Activated CD4-positive, alpha-beta memory T cell treated with anti-CD3 and anti-CD28 coated beads for 36 hours (primary cell): Measurements from ENCODE around the gene RHOXF1. TPM values are rescaled to one million over a fixed set of nuclear protein-coding genes. Genes with fewer than 3 reads are reported as not detected.
"Not testable (repeated sequence)": the region's sequence is repeated elsewhere in the genome, so short reads cannot be mapped to it uniquely, and the experiment has no call there.

Source experiments
- CTCF ChIA-PET: fragments of 350-600 bp; sonication (Branson Sonifier 250); formaldehyde crosslinking; loops from one replicate; lab custom pipeline; 2021; ENCODE audit warnings: antibody characterized with exemption, inconsistent platforms; lab: Charles Lee
- POLR2A ChIA-PET: fragments of 350-600 bp; sonication (Branson Sonifier 250); formaldehyde crosslinking; loops from one replicate; lab custom pipeline; 2021; ENCODE audit warnings: antibody characterized with exemption; lab: Charles Lee
- DNase-seq: peaks from one replicate; pipeline ENCODE4 v3.0.0-alpha.2; 2020
- H3K27ac Mint-ChIP-seq: one replicate; pipeline ENCODE4 v1.8.0; 2021; ENCODE audit warnings: mixed read lengths
- H3K27me3 Mint-ChIP-seq: one replicate; pipeline ENCODE4 v1.8.0; 2021; ENCODE audit warnings: mixed read lengths
- H3K36me3 Mint-ChIP-seq: one replicate; pipeline ENCODE4 v1.8.0; 2021; ENCODE audit warnings: mixed read lengths
- H3K4me1 Mint-ChIP-seq: one replicate; pipeline ENCODE4 v1.8.0; 2021; ENCODE audit warnings: low read depth, mixed read lengths
- H3K4me3 Mint-ChIP-seq: one replicate; pipeline ENCODE4 v1.8.0; 2021; ENCODE audit warnings: mild to moderate bottlenecking, mixed read lengths
- H3K9me3 Mint-ChIP-seq: one replicate; pipeline ENCODE4 v1.8.0; 2021; ENCODE audit warnings: mixed read lengths
- intact Hi-C: fragments of 100-400 bp; cut with micrococcal nuclease; formaldehyde crosslinking; loops from one replicate; pipeline ENCODE4 v1.15.1; 2023
- total RNA-seq, 2 experiments: library from RNA; stranded (reverse); gene quantifications; one replicate each; pipeline ENCODE4 v1.2.3, GENCODE V29; 2021

The RHOXF1 gene, protein sequence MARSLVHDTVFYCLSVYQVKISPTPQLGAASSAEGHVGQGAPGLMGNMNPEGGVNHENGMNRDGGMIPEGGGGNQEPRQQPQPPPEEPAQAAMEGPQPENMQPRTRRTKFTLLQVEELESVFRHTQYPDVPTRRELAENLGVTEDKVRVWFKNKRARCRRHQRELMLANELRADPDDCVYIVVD
- total RNA-seq: not detected

DNA sequence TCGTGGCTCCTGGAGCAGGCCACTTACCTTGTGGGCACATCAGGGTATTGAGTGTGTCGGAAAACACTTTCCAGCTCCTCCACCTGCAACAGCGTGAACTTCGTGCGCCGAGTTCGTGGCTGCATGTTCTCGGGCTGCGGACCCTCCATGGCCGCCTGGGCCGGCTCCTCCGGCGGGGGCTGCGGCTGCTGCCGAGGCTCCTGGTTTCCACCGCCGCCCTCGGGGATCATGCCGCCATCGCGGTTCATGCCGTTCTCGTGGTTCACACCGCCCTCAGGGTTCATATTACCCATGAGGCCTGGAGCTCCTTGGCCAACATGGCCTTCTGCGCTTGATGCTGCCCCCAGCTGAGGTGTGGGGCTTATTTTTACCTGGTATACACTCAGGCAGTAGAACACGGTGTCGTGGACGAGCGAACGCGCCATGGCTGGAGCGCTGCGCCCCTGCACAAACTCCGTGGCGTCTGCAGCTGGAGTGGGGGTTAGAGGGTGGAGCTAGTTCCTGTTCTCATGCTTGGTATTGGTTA, at the start of gene RHOXF1:
RHOXF1 (minus strand) TSS at position 476 of the 526 bp plus-strand sequence; CDS start at position 425, 51 bp downstream.
- no peaks in the 10 kb centered on the region for H3K36me3 Mint-ChIP-seq
- H3K9me3 Mint-ChIP-seq: no peaks in the 10 kb centered on the region
- POLR2A ChIA-PET: no interaction called here
- no peak within 1 kb of the TSS for H3K27ac Mint-ChIP-seq
- no peak within 1 kb of the TSS for H3K4me3 Mint-ChIP-seq
- H3K4me1 Mint-ChIP-seq: no peaks in the 10 kb centered on the region
- no peaks in the 10 kb centered on the region for H3K27me3 Mint-ChIP-seq
- intact Hi-C loops: no loop called here
- no peak for DNase-seq
- CTCF ChIA-PET: no interaction called here

DNA sequence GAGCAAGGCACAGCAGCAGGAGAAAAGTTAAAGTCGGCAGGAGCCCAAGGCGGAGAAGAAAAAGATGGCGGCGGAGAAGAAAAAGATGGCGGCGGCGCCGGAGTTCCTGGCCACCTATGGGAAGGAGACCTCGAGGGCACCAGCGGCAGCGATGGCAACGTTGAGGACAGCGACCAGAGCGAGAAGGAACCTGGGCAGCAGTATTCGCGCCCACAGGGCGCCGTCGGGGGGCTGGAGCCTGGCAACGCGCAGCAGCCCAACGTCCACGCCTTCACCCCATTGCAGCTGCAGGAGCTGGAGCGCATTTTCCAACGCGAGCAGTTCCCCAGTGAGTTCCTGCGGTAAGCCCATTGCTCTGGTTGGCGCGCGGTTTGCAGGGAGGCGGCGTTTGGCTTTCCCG, 43.4 kb upstream of the RHOXF1 start:
- H3K27me3 Mint-ChIP-seq, intact Hi-C loops, CTCF ChIA-PET, POLR2A ChIA-PET, H3K36me3 Mint-ChIP-seq, DNase-seq, H3K27ac Mint-ChIP-seq, H3K4me3 Mint-ChIP-seq, H3K4me1 Mint-ChIP-seq, H3K9me3 Mint-ChIP-seq: not testable (repeated sequence)

DNA sequence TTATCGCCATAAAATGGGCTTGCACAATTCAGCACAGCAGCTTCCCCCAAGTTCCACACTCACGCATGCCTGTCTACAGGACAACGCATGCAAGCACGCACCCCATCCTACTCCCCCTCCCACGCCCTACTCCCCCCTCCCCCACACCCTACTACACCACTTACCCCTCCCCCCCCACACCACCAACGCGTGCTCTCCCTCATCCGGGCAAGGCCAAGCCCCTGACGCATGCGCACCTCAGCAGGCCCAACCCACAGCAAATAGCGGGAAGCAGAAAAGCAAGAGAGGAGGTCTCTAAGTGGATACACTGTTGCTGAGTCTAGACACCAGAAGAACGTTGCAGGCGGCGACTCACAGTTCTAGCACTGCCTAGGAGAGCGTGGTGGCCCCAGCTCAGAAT, 42.6 kb upstream of the RHOXF1 start, which contains the start of gene RHOXF2:
RHOXF2 (plus strand) TSS at position 301 of the 400 bp plus-strand sequence. CDS start 138 bp downstream, outside the sequence.
- H3K4me1 Mint-ChIP-seq, intact Hi-C loops, H3K9me3 Mint-ChIP-seq, CTCF ChIA-PET, H3K36me3 Mint-ChIP-seq, POLR2A ChIA-PET, H3K4me3 Mint-ChIP-seq, H3K27me3 Mint-ChIP-seq, H3K27ac Mint-ChIP-seq, DNase-seq: not testable (repeated sequence)

DNA sequence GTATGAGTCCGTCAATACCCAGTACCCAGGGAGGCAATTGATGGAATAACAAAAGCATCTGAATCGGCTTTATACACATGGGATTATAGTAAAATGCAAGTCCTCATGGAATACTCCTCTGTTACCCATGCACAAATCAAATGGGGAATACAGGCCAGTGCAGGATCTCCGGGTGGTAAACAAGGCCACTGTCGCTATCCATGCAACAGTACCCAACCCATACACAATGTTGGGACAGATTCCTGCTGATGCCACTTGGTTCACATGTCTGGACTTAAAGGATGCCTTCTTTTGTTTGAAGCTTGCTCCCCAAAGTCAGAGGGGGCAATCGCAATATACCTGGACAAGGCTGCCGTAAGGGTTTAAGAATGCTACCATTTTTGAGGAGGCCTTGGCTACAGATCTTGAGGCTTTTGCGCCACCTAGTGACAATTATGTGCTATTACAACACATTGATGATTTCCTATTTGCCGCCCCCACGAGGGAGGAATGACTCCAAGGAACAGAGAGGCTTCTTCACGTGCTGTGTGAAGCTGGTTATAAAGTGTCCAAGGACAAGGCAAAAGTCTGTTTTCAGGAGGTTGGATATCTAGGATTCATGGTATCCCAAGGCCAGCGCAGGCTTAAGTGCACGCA, 34.5 kb upstream of the RHOXF1 start:
- H3K9me3 Mint-ChIP-seq, H3K36me3 Mint-ChIP-seq, POLR2A ChIA-PET, H3K4me3 Mint-ChIP-seq, H3K27ac Mint-ChIP-seq, intact Hi-C loops, CTCF ChIA-PET, DNase-seq, H3K27me3 Mint-ChIP-seq: not testable (repeated sequence)
- peaks cover 15% of the 10 kb centered on the region for H3K4me1 Mint-ChIP-seq

DNA sequence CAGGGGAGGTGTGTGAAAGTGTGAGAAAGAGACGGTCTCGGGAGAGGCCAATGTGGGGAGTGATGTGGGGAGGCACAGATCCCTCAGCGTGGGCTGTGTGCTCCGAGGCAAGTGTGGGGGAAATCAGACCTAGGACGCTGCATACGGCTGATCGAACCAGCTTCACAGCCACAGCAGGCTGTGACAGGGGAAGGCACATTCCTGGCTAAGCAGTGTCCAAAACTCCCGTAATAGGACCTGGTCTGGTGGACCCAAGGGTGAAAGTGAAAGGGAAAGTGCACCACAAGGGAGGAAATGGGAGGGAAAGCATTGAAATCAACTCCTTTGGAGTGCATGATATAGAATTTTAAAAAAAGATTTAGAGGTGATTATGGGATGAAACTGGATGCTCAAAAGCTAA, 31.8 kb upstream of the RHOXF1 start:
- no peak for DNase-seq
- POLR2A ChIA-PET: no interaction called here
- H3K27me3 Mint-ChIP-seq: no peaks in the 10 kb centered on the region
- H3K27ac Mint-ChIP-seq: no peak overlapping the region
- CTCF ChIA-PET: interaction anchor here (1.0 kb wide), 1 partner anchor 46 kb away, joined by 3 read pairs; no protein-coding TSS in a partner anchor
- no peak overlapping the region for H3K4me3 Mint-ChIP-seq
- H3K9me3 Mint-ChIP-seq: peaks cover 5% of the 10 kb centered on the region
- intact Hi-C loops: no loop called here
- H3K36me3 Mint-ChIP-seq: peaks cover 1% of the 10 kb centered on the region
- H3K4me1 Mint-ChIP-seq: peaks cover 31% of the 10 kb centered on the region

DNA sequence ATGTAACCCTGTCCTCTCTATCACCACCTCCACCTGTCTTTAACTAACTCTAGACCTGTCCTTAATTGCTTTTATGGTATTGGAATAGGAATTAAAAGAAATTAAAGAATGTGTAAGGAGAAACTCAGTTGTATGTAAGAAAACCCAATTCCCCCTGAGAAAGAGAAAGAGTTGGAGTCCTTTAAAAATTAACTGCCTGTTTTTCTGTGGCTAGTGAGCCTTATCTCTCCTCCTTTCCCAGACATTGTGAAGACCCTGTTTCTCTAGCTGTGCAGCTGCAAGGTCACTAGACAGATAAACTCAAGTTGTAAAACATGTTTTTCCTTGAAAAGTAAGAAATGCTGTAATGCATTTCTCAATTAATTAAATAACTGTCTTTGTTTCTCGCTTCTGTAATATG, 30.6 kb upstream of the RHOXF1 start:
- H3K27ac Mint-ChIP-seq, H3K9me3 Mint-ChIP-seq, CTCF ChIA-PET, POLR2A ChIA-PET, DNase-seq, intact Hi-C loops, H3K4me3 Mint-ChIP-seq, H3K36me3 Mint-ChIP-seq, H3K27me3 Mint-ChIP-seq: not testable (repeated sequence)
- H3K4me1 Mint-ChIP-seq: peaks cover 32% of the 10 kb centered on the region

DNA sequence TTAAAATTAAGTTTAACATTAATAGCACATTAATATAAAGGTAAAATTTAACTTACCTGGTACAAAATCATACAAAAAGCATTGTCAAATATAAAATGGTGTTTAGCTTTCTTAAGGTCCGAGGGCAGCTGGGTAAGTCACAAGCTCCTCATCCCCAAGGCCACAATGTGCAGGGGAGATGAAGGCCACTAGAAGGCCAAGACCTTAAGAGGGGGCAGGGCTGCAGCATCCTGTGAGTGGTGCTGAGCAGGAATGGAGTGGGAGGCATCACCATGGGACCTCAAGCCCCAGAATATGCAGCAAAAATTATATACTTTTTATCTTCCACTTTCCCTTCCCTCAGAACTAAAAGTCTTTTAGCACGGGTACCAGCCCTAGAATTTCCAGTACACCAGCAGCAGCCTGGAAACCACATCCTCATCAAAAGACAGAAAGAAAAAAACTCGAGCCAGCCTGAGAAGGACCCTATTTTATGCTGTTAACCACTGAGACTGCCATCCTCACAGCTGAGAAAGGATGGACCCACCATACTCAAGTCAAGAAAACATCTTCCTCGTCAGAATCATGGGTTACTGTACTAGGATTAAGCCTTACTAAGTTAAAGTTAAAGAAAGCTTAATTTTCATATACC, 29.7 kb upstream of the RHOXF1 start:
- Mint-ChIP-seq H3K36me3 (peaks cover 1% of the 10 kb centered on the region), H3K4me3 (no peak overlapping the region), H3K4me1 (peaks cover 40% of the 10 kb centered on the region), H3K9me3 (peaks cover 5% of the 10 kb centered on the region), H3K27ac (no peak overlapping the region), H3K27me3 (no peaks in the 10 kb centered on the region)
- DNase-seq: peak; percentile 9
- ChIA-PET POLR2A (no interaction called here), CTCF (no interaction called here)
- intact Hi-C loops: no loop called here

DNA sequence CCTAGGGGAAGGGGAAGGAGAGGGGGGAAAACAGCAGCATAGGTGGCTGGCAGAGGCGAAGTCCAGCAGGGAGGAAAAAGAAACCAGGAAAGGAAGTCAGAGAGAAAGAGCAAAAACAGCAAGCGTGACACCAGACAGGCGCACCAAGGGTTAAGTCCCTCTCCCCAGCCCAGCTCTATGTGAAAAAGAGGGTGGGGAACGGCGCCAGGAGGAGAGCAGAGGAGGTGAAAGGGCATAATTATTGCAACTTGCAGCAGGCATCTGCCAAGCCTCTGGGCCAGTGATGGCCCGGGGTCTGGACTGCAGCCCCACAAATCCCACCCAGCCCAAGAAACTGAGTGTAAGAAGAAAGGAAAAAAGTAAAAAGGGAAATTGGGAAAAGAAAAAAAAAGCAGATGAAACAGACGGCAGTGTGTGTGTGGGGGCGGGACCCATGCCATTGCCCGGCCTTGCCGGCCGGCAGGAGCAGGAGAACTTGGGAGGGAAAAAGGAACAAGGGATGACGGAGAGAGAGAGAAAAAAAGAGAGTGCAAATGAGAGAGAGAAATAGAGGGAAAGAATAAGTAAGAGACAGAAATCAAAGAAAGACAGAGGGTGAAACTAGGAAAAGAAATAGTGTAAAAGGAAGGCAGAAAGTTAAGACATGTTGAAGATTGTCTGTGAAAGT, 28.6 kb upstream of the RHOXF1 start:
- peaks cover 1% of the 10 kb centered on the region for H3K36me3 Mint-ChIP-seq
- peaks cover 5% of the 10 kb centered on the region for H3K9me3 Mint-ChIP-seq
- no peaks in the 10 kb centered on the region for H3K27me3 Mint-ChIP-seq
- H3K4me1 Mint-ChIP-seq: peaks cover 40% of the 10 kb centered on the region
- no peak overlapping the region for H3K27ac Mint-ChIP-seq
- intact Hi-C loops: no loop called here
- ChIA-PET POLR2A (no interaction called here), CTCF (no interaction called here)
- DNase-seq: peak; percentile 10
- H3K4me3 Mint-ChIP-seq: no peak overlapping the region

DNA sequence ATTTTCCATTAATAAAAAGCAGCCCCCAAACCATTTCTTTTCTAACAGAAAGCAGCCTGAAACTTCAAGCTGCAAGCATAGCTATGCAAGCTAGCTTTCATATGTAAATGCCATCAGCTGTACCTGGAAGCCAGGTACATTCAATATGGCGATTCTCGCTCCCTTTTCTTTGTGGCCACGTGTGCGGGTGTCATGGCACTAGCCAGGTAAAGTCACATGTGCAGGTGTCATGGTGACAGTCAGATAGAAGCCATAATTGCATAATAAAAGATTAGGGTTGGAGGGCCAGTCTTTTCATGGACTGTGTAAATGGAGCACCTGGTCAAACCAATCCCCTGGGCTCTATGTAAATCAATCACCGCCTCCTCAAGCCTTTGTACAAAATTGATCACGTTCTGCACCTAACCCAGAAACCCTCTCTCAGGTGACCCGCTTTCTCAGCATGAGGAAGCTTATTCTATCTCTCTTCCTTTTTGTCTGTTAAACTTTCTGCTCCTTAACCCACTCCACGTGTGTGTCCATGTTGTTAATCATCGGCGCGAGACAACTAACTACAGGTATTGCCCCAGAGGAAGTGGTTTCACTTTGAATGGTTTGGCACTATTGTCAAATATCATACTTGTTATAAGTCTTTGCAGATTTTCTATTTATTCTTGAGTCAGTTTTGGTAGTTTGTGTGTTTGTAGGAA, 24.7 kb upstream of the RHOXF1 start:
- no peak for DNase-seq
- H3K4me3 Mint-ChIP-seq: no peak overlapping the region
- POLR2A ChIA-PET: no interaction called here
- H3K27me3 Mint-ChIP-seq: no peaks in the 10 kb centered on the region
- no peaks in the 10 kb centered on the region for H3K9me3 Mint-ChIP-seq
- H3K27ac Mint-ChIP-seq: no peak overlapping the region
- peaks cover 27% of the 10 kb centered on the region for H3K4me1 Mint-ChIP-seq
- H3K36me3 Mint-ChIP-seq: no peaks in the 10 kb centered on the region
- CTCF ChIA-PET: no interaction called here
- intact Hi-C loops: no loop called here

DNA sequence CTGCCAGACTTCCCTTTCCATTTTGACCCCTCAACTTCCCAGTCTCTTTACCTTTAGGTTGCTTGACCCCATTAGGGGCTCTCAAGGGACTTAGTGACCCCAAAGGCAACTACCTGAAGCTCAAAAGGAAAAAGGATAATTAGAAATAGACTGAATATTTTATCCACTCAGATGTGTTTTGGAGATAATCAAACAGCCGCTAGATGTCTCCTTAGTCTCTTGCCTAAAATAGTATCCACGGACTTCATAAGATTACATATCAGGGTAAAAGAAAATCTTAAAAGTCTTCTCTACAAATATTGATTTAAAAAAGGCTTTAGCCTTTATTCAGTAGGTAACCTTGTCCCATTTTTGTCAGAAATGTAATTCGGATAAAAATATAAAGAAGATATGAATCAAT, 21.7 kb upstream of the RHOXF1 start:
- Mint-ChIP-seq H3K27ac (no peak overlapping the region), H3K4me3 (no peak overlapping the region)
- intact Hi-C loops: no loop called here

DNA sequence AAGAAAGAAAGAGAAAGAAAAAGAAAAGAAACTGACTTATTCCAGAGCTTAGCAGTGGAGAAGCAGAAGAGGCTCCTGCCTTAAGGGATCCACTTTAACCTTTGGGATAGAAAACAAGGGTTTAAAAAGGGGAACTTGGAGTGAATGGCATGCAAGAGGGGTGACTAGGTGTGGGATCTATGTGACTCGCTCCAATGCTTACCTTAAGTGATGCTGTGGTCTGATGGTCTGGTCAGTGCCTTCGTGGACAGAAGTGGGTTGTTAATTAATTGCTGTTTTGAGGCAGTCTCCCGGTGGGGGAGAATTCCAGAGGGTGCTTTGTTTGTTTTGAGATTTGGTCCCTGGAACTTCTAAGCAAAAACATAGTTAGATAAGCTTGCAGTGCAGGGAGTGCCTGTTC, 21.1 kb upstream of the RHOXF1 start:
- ChIA-PET CTCF (no interaction called here), POLR2A (no interaction called here)
- no peak overlapping the region for H3K27ac Mint-ChIP-seq
- DNase-seq: no peak
- peaks cover 9% of the 10 kb centered on the region for H3K4me1 Mint-ChIP-seq
- no peak overlapping the region for H3K4me3 Mint-ChIP-seq
- no peaks in the 10 kb centered on the region for H3K36me3 Mint-ChIP-seq
- H3K9me3 Mint-ChIP-seq: no peaks in the 10 kb centered on the region
- intact Hi-C loops: no loop called here
- H3K27me3 Mint-ChIP-seq: no peaks in the 10 kb centered on the region

More for the DNA sequence above, 21.7 kb upstream of the RHOXF1 start:
- Mint-ChIP-seq H3K27me3 (no peaks in the 10 kb centered on the region), H3K36me3 (no peaks in the 10 kb centered on the region), H3K4me1 (peaks cover 9% of the 10 kb centered on the region), H3K9me3 (no peaks in the 10 kb centered on the region)
- CTCF ChIA-PET: no interaction called here
- DNase-seq: no peak
- POLR2A ChIA-PET: no interaction called here

DNA sequence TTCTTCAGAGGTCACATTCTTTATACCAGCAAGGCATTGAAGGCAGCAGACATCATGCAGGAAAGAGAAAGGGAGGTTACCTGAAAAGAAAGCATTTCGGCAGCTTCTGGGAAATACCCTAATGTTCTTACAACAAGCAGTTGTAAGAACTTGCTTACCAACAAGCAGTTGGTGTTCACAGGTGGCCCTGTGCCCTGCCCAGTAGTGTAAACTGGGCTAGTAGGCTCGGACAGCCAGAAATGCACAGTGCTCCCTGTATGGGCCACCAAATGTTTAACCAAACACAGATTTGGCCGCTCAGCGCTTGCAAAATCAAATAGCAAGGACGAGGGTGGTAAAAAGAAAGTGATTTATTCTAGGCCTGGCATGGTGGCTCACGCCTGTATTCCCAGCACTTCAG, 20.4 kb upstream of the RHOXF1 start:
- intact Hi-C loops: no loop called here
- no peak overlapping the region for H3K27ac Mint-ChIP-seq
- ChIA-PET POLR2A (no interaction called here), CTCF (no interaction called here)
- no peak for DNase-seq
- peaks cover 6% of the 10 kb centered on the region for H3K4me1 Mint-ChIP-seq
- H3K27me3 Mint-ChIP-seq: no peaks in the 10 kb centered on the region
- H3K4me3 Mint-ChIP-seq: peak overlapping the region; percentile 36
- H3K9me3 Mint-ChIP-seq: no peaks in the 10 kb centered on the region
- H3K36me3 Mint-ChIP-seq: no peaks in the 10 kb centered on the region
